ENCODE measurements around the gene ITM2C.

ITM2C gene

GRCh38 chr2:230863442-230864121 is 1.2 kb upstream of the ITM2C start:
- DNase-seq = no peak
- no peak for TF ChIP-seq CTCF (IDR thresholded peaks at IDR 0.05)
- Histone ChIP-seq H3K36me3 (no peaks in the 10 kb centered on the region), H3K27ac (no peak overlapping the region), H3K9me3 (no peaks in the 10 kb centered on the region), H3K4me3 (no peak overlapping the region), H3K27me3 (peaks cover 0 to 10% of the 10 kb centered on the region in 2 donors), H3K4me1 (peaks cover 0 to 39% (median 26%) of the 10 kb centered on the region in 4 donors)
- intact Hi-C loops (cut with DNase I; ENCODE audit: low total_unique reads) = no loop called here

DNA sequence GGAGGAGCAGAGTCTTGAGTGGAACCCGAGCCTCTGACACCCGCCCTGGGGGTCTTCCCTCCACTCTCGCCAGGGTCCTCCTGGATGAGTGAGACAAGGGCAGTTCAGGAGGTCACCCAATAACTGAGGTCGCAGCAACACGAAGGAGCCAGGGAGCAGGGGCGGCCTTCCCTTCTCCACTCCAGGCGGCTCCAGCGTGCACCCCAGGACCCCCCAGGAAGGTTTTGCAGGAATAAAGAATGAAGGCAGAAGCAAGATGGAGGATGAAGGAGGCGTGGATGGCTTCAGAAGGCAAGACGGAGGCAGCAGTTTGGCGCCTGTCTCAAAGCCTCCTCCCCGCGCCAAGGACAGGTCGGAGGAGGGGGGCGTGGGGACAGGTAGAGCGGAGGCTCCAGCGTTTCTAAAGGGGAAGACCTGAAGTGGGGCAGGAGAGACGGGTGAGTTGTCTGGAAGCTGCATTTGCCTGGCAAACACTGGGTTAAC is 579 bp upstream of the ITM2C start:
- H3K4me3 ChIP-seq = peak overlapping the region; percentile 57 to 65
- H3K4me1 ChIP-seq = peaks cover 0 to 39% (median 26%) of the 10 kb centered on the region in 4 donors
- peak in 1 of 2 donors; percentile 57 for DNase-seq
- peaks cover 0 to 10% of the 10 kb centered on the region in 2 donors for H3K27me3 ChIP-seq
- intact Hi-C loops (cut with DNase I; ENCODE audit: low total_unique reads) = no loop called here
- no peaks in the 10 kb centered on the region for H3K36me3 ChIP-seq
- no peaks in the 10 kb centered on the region for H3K9me3 ChIP-seq
- no peak for TF ChIP-seq CTCF (IDR thresholded peaks at IDR 0.05)
- H3K27ac ChIP-seq = no peak overlapping the region

DNA sequence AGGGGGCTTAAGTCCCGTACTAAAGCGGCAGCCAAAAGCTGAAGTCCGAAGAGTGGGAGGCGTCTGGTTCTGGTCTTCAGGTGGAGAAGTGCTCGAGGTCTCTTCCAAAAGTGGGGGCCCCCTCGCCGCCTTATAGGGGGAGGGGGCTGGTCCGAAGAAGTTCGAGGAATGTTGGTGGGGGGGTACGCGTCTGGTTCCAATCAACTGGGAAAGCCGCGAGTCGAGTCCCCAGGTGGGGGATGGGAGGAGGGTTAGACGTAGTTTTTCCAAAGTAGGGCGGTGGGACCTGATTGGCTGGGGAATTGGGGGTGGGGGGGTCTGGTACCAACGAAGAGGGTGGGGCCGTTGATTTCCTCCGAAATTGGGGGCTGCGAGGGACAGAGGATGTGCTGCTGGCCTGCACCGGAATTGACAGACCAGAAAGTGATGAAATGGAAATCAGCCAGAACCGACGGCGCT is 594 bp downstream of the ITM2C start:
- intact Hi-C loops (cut with DNase I; ENCODE audit: low total_unique reads) = no loop called here
- no peaks in the 10 kb centered on the region for H3K9me3 ChIP-seq
- H3K36me3 ChIP-seq = no peaks in the 10 kb centered on the region
- no peak for DNase-seq
- peaks cover 0 to 41% (median 27%) of the 10 kb centered on the region in 4 donors for H3K4me1 ChIP-seq
- H3K27ac ChIP-seq = peak overlapping the region; percentile 10 to 41
- peak overlapping the region; percentile 57 to 65 for H3K4me3 ChIP-seq
- peaks cover 0 to 10% of the 10 kb centered on the region in 2 donors for H3K27me3 ChIP-seq
- TF ChIP-seq CTCF (IDR thresholded peaks at IDR 0.05) = no peak

DNA sequence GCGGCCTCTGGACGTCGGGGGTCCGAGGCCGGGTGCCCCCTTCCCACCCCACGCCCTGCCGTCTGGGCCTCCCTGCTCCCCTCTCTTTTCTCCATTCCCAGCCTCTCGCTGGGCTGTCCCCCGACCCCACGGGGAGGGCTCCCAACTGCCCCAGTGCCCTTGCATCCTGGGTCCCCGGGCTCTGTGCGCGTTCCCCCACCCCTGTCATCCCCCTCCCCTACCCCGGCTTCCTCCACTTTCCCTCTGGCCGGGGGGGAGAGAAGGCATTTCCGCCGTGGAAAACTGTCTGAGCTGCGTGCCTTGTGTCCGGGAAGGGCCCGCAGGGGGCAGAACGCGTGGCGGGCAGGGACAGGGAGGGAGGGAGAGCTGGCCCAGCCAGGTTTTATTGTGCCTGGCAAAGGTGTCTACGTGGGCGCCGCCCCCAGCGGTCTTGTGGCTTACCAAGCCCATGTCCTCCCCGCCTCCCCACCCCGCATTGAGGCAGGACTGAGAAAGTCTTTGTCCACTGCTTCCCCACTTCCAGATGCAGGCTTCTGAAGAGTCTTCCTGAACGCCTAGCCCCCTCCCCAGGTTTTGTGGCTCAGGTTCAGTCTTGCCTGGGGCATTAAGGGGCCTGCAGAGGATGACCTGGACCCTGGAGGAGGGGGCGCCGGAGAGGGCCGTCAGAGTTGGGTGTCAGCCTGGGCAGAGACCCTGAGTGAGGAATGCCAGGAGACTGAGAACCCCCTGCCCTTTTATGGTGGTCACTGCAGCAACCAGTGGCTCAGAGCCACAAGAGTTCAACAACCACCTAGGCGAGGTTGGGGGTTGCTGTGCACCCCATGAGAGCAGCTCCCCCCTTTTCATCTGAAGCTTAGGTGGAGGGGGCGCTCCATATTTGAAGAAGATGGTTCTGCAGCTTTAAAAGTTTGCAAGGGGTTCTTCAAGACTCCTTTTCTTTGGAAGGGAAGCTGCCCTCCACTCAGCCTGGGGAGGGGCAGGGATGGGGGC is 1.3 kb downstream of the ITM2C start:
- H3K4me3 ChIP-seq = peak overlapping the region; percentile 57 to 65
- peaks cover 0 to 10% of the 10 kb centered on the region in 2 donors for H3K27me3 ChIP-seq
- no peaks in the 10 kb centered on the region for H3K36me3 ChIP-seq
- intact Hi-C loops (cut with DNase I; ENCODE audit: low total_unique reads) = no loop called here
- DNase-seq = no peak
- peaks cover 0 to 48% (median 32%) of the 10 kb centered on the region in 4 donors for H3K4me1 ChIP-seq
- no peak for TF ChIP-seq CTCF (IDR thresholded peaks at IDR 0.05)
- no peaks in the 10 kb centered on the region for H3K9me3 ChIP-seq
- peak overlapping the region in 1 of 2 donors; percentile 24 for H3K27ac ChIP-seq

DNA sequence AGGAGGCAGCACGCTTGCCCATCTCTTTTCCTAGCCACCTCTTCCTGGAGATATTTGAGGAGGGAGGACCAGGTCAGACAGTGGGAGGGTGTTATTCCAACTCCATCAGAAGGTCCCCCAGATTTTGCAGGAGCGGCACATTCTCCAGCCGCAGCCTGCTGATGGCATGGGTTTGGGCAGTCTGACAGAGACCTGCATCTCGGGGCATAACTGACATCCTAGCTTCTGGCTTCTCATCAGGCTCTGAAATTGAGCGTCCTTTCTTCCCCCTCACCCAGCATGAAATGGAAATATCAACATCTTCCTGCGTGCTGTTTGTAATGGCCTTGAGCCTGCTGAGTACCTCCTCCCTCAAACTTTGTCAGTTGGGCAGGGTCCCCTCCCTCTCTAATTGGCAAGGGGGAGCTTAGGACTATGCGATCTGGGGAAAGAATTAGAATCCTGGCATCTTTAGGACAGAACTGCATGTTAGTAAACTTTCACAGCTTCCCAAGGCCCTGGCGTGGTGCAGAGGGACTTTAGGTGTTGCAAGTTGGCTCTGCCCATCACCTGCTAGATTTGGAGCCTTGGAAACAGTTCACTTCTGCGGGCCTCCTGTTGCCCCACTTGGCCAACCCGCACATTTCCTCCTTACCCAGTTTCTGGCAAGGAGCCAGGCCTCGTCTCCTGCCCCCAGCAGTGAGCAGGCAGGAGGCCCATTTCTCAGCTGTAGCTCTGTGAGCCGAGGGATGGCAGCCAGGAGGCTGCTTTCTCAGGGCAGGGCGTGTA is 2.2 kb downstream of the ITM2C start:
- H3K9me3 ChIP-seq = no peaks in the 10 kb centered on the region
- H3K27ac ChIP-seq = peak overlapping the region; percentile 24 to 25
- no peak overlapping the region for H3K4me3 ChIP-seq
- DNase-seq = no peak
- H3K4me1 ChIP-seq = peaks cover 0 to 53% (median 39%) of the 10 kb centered on the region in 4 donors
- intact Hi-C loops (cut with DNase I; ENCODE audit: low total_unique reads) = no loop called here
- peaks cover 0 to 10% of the 10 kb centered on the region in 2 donors for H3K27me3 ChIP-seq
- TF ChIP-seq CTCF (IDR thresholded peaks at IDR 0.05) = no peak
- H3K36me3 ChIP-seq = no peaks in the 10 kb centered on the region

Data from tibial artery (tissue), 4 donors.